Measurements from ENCODE around the gene HIBADH. TPM values are rescaled to one million over a fixed set of nuclear protein-coding genes. Genes with fewer than 3 reads are reported as not detected.

The HIBADH gene
- total RNA-seq, 1 experiment from 2014 or later: 23.2 TPM

DNA sequence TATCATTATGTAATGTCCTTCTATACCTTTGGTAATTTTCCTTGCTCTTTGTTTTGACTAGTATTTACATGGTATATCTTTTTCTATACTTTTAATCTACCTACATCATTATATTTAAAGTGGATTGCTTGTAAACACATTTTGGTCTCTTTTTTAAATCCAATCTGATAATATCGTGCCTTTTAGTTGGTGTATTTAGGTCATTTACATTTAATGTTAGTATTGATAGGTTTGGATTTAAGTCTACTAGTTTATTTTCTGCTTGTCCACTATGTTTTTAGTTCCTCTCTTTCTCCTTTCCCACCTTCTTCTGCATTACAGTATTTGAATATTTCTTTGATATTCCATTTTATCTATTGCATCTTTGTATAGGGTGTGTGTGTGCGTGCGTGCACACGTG lies 95.4 kb downstream of the HIBADH start:
- Histone ChIP-seq H3K9me3 (ENCODE audit: control insufficient read depth, low read depth, low read length) (no peaks in the 10 kb centered on the region), H2BK120ac (ENCODE audit: low read depth, low read length, poor library complexity, severe bottlenecking) (no peak overlapping the region), H3K23ac (ENCODE audit: insufficient read length, low read depth, low read length) (no peak overlapping the region), H4K8ac (replicated peaks; ENCODE audit: insufficient read length, low read depth, low read length) (no peak overlapping the region), H3K9ac (ENCODE audit: extremely low read depth, insufficient read length, low read length) (no peak overlapping the region), H2AK5ac (ENCODE audit: insufficient read length, low read length) (no peak overlapping the region), H3K56ac (ENCODE audit: insufficient read length, low read depth, low read length) (no peak overlapping the region), H4K20me1 (ENCODE audit: control insufficient read depth, insufficient read depth, insufficient read length) (no peaks in the 10 kb centered on the region), H2BK20ac (ENCODE audit: low read depth, low read length, poor library complexity, severe bottlenecking) (no peak overlapping the region), H2BK5ac (ENCODE audit: insufficient read length, low read length) (no peak overlapping the region), H3K4me2 (ENCODE audit: insufficient read depth, insufficient read length, low read length) (no peak overlapping the region), H3K23me2 (ENCODE audit: insufficient read length, low read depth, low read length, poor library complexity, severe bottlenecking) (no peaks in the 10 kb centered on the region), H3K79me1 (ENCODE audit: insufficient read depth, low read depth, low read length, poor library complexity, severe bottlenecking) (no peaks in the 10 kb centered on the region), H3K14ac (ENCODE audit: insufficient read depth, low read length) (no peak overlapping the region), H2BK12ac (ENCODE audit: insufficient read length, low read depth, low read length) (no peak overlapping the region), H3K27ac (ENCODE audit: insufficient read length, low read depth, low read length) (no peak overlapping the region), H2AFZ (ENCODE audit: low read length) (no peak overlapping the region), H4K5ac (ENCODE audit: insufficient read length, low read depth, low read length) (no peak overlapping the region), H3K18ac (ENCODE audit: insufficient read length, low read depth, low read length) (no peak overlapping the region), H2BK15ac (ENCODE audit: low read depth, low read length) (no peak overlapping the region), H4K91ac (ENCODE audit: insufficient read length, low read depth, low read length) (no peak overlapping the region), H3K4ac (ENCODE audit: low read depth, low read length) (no peak overlapping the region), H3T11ph (ENCODE audit: low read length) (no peak overlapping the region), H3K4me1 (ENCODE audit: insufficient read depth, low read length) (no peaks in the 10 kb centered on the region; the same call in 1 of the 2 replicates), H3K79me2 (ENCODE audit: insufficient read depth, low read length) (no peaks in the 10 kb centered on the region), H3K27me3 (ENCODE audit: insufficient read depth, low read length) (no peaks in the 10 kb centered on the region)
- Mint-ChIP-seq H3K4me1 (peaks cover 7 to 8% of the 10 kb centered on the region in 2 experiments), H3K27me3 (ENCODE audit: low read depth) (peaks cover 39% of the 10 kb centered on the region), H3K27ac (no peak overlapping the region), H3K4me3 (no peak overlapping the region), H3K9me3 (peaks cover 17 to 18% of the 10 kb centered on the region in 2 experiments), H3K36me3 (ENCODE audit: insufficient read depth in 1 of 3, low read depth in 3 of 3) (peaks cover 3 to 33% (median 13%) of the 10 kb centered on the region in 3 experiments)
- TF ChIP-seq, protein P1, sequence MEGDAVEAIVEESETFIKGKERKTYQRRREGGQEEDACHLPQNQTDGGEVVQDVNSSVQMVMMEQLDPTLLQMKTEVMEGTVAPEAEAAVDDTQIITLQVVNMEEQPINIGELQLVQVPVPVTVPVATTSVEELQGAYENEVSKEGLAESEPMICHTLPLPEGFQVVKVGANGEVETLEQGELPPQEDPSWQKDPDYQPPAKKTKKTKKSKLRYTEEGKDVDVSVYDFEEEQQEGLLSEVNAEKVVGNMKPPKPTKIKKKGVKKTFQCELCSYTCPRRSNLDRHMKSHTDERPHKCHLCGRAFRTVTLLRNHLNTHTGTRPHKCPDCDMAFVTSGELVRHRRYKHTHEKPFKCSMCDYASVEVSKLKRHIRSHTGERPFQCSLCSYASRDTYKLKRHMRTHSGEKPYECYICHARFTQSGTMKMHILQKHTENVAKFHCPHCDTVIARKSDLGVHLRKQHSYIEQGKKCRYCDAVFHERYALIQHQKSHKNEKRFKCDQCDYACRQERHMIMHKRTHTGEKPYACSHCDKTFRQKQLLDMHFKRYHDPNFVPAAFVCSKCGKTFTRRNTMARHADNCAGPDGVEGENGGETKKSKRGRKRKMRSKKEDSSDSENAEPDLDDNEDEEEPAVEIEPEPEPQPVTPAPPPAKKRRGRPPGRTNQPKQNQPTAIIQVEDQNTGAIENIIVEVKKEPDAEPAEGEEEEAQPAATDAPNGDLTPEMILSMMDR (conservative IDR thresholded peaks at IDR 0.05): no peak
- DNase-seq: no peak
- no CpG with 5 or more reads among the region's 4 CpGs for WGBS (ENCODE audit: extremely low coverage, insufficient read length, low lambda C conversion rate)

Measured in H9 (cell line).